OCI-LY7 (cell line): Measurements from ENCODE around the gene ANKRD11.

Source experiments
- CTCF ChIP-seq: fragments of 200-600 bp; sonication (generic); conservative IDR thresholded peaks from 2 replicates; pipeline ENCODE4 v1.5.1; 2014; ENCODE audit warnings: mild to moderate bottlenecking, antibody characterized with exemption, low read length, moderate library complexity, mixed read lengths
- EZH2phosphoT487 ChIP-seq: fragments of 200-600 bp; sonication (generic); IDR thresholded peaks from 2 replicates; pipeline ENCODE4 v1.6.1; 2018; ENCODE audit warnings: low read depth, borderline replicate concordance, mild to moderate bottlenecking, mixed run types, antibody characterized with exemption, low read length, moderate library complexity, mixed read lengths

DNA sequence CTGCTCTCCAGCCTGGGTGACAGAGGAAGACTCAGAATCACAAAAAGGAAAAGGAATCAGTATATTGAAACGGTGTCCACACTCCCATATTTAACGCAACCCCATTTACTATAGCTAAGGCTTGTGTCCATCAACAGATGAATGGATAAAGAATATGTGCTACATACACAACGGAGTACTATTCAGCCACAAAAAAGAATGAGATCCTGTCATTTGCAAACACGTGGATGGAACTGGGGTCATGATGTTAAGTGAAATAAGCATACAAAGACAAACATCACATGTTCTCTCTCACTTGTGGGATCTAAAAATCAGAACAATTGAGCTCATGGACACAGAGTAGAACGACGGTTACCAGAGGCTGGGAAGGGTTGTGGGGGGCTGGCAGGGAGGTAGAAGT, 217.7 kb downstream of the ANKRD11 start:
- TF ChIP-seq CTCF: no peak
- TF ChIP-seq EZH2phosphoT487: no peak
